ENCODE measurements around the gene PBX1. TPM values are rescaled to one million over a fixed set of nuclear protein-coding genes. Genes with fewer than 3 reads are reported as not detected.

The PBX1 gene
- total and polyA plus RNA-seq, 2 experiments from 2014 or later, result 14.8 to 61.6 TPM

DNA sequence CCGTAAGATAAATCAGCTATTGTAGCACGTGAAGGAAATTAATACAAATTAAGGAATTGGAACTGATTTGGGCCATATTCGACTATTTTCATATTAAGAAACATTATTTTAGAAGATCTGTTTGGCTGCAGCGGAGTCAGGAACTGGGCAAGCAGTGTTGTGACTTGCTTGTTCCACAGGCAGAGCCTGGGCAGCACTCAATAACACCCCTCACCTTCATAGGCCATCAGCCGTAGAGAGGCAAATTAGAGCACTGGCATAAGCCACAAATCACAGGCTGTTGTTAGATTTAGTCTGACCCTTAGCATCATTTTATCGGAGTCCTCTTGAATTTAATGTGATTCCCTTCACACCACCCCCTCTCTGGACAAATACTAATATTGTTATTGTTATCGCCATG, 72.8 kb downstream of the PBX1 start:
- no peak for DNase-seq (ENCODE audit: low spot score)
- no peak overlapping the region for H3K27ac ChIP-seq
- H3K4me3 ChIP-seq, result no peak overlapping the region
- H3K9me2 ChIP-seq (replicated peaks; ENCODE audit: insufficient read depth), result no peaks in the 10 kb centered on the region
- WGBS (ENCODE audit: low lambda C conversion rate, missing lambda C conversion rate), result 77% methylated on average over 7 of the region's 7 CpGs
- H3K4me1 ChIP-seq (ENCODE audit: insufficient read depth), result peaks cover 25% of the 10 kb centered on the region
- H2AFZ ChIP-seq, result no peak overlapping the region
- H3K36me3 ChIP-seq (replicated peaks; ENCODE audit: insufficient read depth, low read depth), result no peaks in the 10 kb centered on the region
- no peaks in the 10 kb centered on the region for H3K27me3 ChIP-seq
- peaks cover 12% of the 10 kb centered on the region for H4K20me1 ChIP-seq (ENCODE audit: insufficient read depth, poor library complexity, severe bottlenecking)
- no peaks in the 10 kb centered on the region for H3K9me3 ChIP-seq (ENCODE audit: low read depth)
- peaks cover 95% of the 10 kb centered on the region for H3K79me2 ChIP-seq
- no peak overlapping the region for H3K4me2 ChIP-seq
- TF ChIP-seq CTCF (IDR thresholded peaks at IDR 0.05; ENCODE audit: poor library complexity) (no peak), EZH2 (IDR thresholded peaks at IDR 0.05; ENCODE audit: borderline replicate concordance) (no peak), EZH2phosphoT487 (IDR thresholded peaks at IDR 0.05; ENCODE audit: low read depth, severe bottlenecking, unreplicated experiment) (no peak)

DNA sequence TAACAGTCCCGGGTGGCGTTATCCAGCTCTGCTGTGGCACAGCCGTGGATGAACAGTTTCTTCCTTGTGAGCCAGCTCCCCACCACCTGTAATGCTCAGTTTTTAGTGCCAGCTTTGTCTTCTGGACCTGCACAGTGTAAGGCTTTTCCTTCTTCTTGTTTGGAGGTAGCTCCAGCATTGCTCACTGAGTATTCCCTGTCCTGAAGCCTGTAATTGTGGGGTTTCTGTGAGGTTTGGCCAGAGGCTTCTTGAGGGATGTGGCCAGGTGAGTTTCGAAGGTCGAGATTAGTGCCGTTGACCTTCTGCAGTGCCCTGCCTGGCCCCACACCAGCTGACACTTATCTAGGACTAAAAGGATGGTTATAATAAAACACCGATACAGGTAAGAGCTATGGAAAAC, 75.0 kb downstream of the PBX1 start:
- H3K79me2 ChIP-seq, result peaks cover 95% of the 10 kb centered on the region
- H3K4me1 ChIP-seq (ENCODE audit: insufficient read depth), result peaks cover 48% of the 10 kb centered on the region
- H3K4me3 ChIP-seq, result no peak overlapping the region

DNA sequence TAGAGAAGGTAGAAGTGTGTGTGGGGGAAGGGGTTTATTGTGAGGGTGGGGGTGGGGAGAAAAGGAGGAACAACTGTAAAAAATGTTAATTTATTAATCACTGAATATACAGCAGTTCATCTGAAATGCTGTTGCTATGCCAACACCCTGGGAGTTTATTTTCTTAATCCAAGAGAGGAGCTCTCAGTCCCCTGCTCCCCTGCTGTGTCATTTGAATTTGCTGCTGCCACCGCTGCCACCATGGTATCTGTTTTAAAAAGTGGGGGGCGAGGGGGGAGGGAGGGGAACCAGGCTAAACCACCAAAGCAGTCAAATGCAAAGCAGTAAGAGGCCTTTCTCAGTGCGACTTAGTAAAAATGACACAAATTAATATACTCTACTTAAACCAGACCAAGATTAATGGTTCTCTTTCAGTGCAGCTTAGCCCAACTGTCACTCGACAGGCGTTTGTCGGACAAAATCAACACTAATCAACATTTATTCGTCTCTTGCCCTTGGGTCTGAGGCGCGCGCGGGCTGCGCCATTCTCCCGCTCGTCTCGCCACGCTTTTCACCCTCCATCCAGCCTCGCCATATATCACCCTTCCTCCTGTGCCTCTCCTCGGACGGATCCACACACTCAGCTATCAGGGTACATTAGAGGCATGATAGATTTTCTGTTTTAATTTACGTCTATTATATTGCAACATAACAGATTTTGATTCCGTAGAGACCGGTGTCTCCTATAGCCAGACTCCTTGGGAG, 76.2 kb downstream of the PBX1 start:
- 93% methylated on average over 21 of the region's 22 CpGs for WGBS (ENCODE audit: low lambda C conversion rate, missing lambda C conversion rate)
- Histone ChIP-seq H3K27me3 (no peaks in the 10 kb centered on the region), H3K27ac (peak overlapping the region; percentile 95), H3K9me3 (ENCODE audit: low read depth) (no peaks in the 10 kb centered on the region), H3K36me3 (replicated peaks; ENCODE audit: insufficient read depth, low read depth) (no peaks in the 10 kb centered on the region), H3K4me3 (no peak overlapping the region), H3K4me2 (peak overlapping the region; percentile 26), H2AFZ (no peak overlapping the region), H4K20me1 (ENCODE audit: insufficient read depth, poor library complexity, severe bottlenecking) (peaks cover 10% of the 10 kb centered on the region), H3K79me2 (peaks cover 95% of the 10 kb centered on the region), H3K9me2 (replicated peaks; ENCODE audit: insufficient read depth) (no peaks in the 10 kb centered on the region), H3K4me1 (ENCODE audit: insufficient read depth) (peaks cover 50% of the 10 kb centered on the region)
- DNase-seq (ENCODE audit: low spot score), result no peak
- TF ChIP-seq EZH2 (IDR thresholded peaks at IDR 0.05; ENCODE audit: borderline replicate concordance) (no peak), EZH2phosphoT487 (IDR thresholded peaks at IDR 0.05; ENCODE audit: low read depth, severe bottlenecking, unreplicated experiment) (no peak), CTCF (IDR thresholded peaks at IDR 0.05; ENCODE audit: poor library complexity) (no peak)

More for the DNA sequence above, 75.0 kb downstream of the PBX1 start:
- no peaks in the 10 kb centered on the region for H3K27me3 ChIP-seq
- H3K9me2 ChIP-seq (replicated peaks; ENCODE audit: insufficient read depth), result no peaks in the 10 kb centered on the region
- H2AFZ ChIP-seq, result no peak overlapping the region
- no peak for DNase-seq (ENCODE audit: low spot score)
- TF ChIP-seq EZH2 (IDR thresholded peaks at IDR 0.05; ENCODE audit: borderline replicate concordance) (no peak), EZH2phosphoT487 (IDR thresholded peaks at IDR 0.05; ENCODE audit: low read depth, severe bottlenecking, unreplicated experiment) (no peak), CTCF (IDR thresholded peaks at IDR 0.05; ENCODE audit: poor library complexity) (no peak)
- H3K36me3 ChIP-seq (replicated peaks; ENCODE audit: insufficient read depth, low read depth), result no peaks in the 10 kb centered on the region
- H4K20me1 ChIP-seq (ENCODE audit: insufficient read depth, poor library complexity, severe bottlenecking), result peaks cover 10% of the 10 kb centered on the region
- H3K4me2 ChIP-seq, result peak overlapping the region; percentile 20
- peak overlapping the region; percentile 95 for H3K27ac ChIP-seq
- 79% methylated on average over 7 of the region's 7 CpGs for WGBS (ENCODE audit: low lambda C conversion rate, missing lambda C conversion rate)
- H3K9me3 ChIP-seq (ENCODE audit: low read depth), result no peaks in the 10 kb centered on the region
